Subcutaneous adipose tissue (tissue), 4 donors: ENCODE results near the gene IFT122. TPM values are rescaled to one million over a fixed set of nuclear protein-coding genes. Genes with fewer than 3 reads are reported as not detected.

Experiments used
- total RNA-seq, 4 donors: library from RNA; depleted of rRNA; stranded (reverse); fragments of >200 nt; gene quantifications; one replicate each; pipeline ENCODE4 v1.1.0, GENCODE V29; 2016
- TF ChIP-seq, protein P1 (sequence below): fragments of 450-650 bp; IDR thresholded peaks from one replicate; pipeline ENCODE4 v1.5.1; 2016; ENCODE audit warnings: low read depth, mild to moderate bottlenecking, control low read depth, antibody characterized with exemption, moderate library complexity

The IFT122 gene
- total RNA-seq, 4 donors from 2014 or later, result 26.4 to 57.3 (median 45.3) TPM

GRCh38 chr3:129461461-129462146 is 21.6 kb downstream of the IFT122 start:
- TF ChIP-seq, protein P1, sequence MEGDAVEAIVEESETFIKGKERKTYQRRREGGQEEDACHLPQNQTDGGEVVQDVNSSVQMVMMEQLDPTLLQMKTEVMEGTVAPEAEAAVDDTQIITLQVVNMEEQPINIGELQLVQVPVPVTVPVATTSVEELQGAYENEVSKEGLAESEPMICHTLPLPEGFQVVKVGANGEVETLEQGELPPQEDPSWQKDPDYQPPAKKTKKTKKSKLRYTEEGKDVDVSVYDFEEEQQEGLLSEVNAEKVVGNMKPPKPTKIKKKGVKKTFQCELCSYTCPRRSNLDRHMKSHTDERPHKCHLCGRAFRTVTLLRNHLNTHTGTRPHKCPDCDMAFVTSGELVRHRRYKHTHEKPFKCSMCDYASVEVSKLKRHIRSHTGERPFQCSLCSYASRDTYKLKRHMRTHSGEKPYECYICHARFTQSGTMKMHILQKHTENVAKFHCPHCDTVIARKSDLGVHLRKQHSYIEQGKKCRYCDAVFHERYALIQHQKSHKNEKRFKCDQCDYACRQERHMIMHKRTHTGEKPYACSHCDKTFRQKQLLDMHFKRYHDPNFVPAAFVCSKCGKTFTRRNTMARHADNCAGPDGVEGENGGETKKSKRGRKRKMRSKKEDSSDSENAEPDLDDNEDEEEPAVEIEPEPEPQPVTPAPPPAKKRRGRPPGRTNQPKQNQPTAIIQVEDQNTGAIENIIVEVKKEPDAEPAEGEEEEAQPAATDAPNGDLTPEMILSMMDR, result no peak

DNA sequence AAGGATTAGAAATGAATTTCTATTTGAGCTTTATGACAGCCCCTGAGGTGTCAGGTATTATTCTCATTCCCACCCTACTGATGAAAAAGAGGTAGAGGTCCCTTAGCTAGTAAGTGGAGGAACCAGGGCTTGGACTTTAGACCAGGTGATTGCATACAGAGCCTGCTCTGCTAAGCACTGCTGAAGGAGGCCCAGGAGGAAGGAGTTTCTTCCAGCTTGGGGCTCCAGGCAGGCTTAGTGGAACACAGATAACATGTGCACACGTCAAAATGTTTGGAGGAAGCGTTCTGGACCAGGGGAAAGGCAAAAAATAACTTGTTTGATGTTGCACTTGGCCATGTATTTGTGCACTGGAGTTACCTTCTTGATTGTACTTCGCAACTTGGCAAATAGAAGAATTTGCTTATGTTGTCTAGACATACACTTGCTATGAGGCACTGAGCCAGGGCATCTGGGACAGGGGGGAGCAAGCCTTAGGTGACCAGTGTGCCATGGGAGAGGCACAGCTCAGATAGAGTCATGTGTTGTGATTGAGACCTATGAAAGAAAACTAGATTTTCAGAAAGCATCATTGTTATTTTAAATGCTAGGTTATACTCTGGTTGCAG is 22.4 kb downstream of the IFT122 start:
- TF ChIP-seq, protein P1, result no peak

- TF ChIP-seq, protein P1, result no peak
Observed at GRCh38 chr3:129463094-129463493, 23.1 kb downstream of the IFT122 start.

DNA sequence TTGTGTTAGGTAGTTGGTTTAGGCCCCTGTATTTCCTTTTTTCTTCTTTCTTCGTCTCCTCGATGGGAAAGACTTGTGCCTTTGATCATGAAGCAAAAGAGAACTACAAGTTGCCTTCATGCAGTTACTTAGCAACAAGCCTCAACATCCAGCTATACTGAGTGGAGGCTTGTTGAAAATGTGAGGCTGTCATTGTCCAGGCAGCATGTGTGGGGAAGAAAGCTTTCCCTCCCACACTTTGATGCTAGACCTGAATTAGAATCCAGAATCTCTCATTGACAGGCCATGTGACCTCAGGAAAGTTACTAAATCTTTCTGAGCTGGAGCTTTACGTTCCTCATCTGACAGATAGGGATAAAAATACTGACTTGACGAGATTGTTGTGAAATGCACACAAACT is 23.7 kb downstream of the IFT122 start:
- TF ChIP-seq, protein P1, result no peak

DNA sequence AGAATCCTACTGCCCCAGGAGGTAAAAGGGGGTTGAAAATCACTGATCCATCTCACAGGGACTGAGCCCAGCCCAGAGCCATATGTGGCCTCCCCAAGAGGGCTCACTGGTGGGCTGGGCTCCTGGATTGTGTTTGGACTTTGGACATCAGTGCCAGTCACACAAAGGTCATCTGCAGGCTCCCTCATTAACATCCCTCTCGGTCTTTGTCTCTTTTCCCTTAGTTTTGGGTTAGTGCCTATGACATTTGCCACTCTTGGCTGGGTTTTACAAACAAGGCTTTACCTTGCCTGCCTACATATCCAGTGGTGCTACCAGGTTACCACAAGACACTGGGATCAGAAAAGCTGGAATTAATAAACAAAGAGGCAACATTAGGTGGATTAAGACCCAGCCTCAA is 27.9 kb downstream of the IFT122 start:
- TF ChIP-seq, protein P1, result no peak

GRCh38 chr3:129469026-129469425 is 29.0 kb downstream of the IFT122 start:
- TF ChIP-seq, protein P1, result no peak

DNA sequence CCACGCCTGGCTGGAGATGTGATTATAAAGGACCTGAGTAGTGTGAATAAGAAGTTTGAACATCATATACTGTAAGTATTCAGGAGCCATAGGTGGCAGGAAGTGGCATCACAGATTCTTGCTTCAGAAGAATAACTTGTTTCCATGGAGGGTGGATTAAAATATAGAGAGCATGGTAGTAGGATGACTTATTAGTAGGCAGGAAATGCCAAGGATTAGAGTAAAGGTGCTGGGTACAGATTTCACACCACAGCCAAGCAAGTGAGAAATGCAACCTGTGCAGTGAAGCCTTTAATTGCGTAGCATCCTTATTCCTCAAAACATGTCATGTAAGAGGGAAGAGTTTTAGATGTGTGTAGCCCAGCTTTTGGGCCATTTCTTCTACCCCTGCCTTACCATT is 30.8 kb downstream of the IFT122 start:
- TF ChIP-seq, protein P1, result no peak
